Anterior cingulate cortex (tissue), 58 donors: ENCODE results near the gene HIVEP3.

ENCODE experiments used
- DNase-seq, 58 donors: peaks; one replicate each; lab custom pipeline; 2025; lab: John Stamatoyannopoulos, UW

Gene HIVEP3

DNA sequence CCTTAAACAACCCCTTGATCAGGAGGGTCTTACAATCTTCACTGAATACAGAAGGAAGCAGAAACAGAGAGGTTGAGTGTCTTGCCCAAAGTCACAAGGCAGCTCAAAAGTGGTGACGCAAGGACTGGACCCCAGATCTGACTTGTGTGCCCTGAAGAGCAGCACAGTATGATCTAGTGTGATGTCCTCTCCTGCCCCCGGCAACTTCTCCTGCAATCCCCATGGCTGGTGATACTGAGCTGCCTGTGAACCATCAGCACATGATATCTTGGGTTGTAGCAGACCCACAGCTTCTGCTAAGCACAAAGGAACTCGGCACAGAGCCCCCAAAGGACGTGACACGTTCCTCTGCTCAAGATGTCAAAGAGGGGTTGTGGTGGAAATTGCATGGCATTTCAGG is 383.0 kb downstream of the HIVEP3 start:
- no peak for DNase-seq

- DNase-seq, result no peak
These were observed 383.4 kb downstream of the HIVEP3 start for GRCh38 chr1:41535276-41535675.

- DNase-seq, result no peak
These were observed 384.3 kb downstream of the HIVEP3 start for GRCh38 chr1:41534181-41535076.

GRCh38 chr1:41533731-41534080 is 385.0 kb downstream of the HIVEP3 start:
- no peak for DNase-seq

GRCh38 chr1:41533016-41533730 is 385.5 kb downstream of the HIVEP3 start:
- DNase-seq, result no peak

DNA sequence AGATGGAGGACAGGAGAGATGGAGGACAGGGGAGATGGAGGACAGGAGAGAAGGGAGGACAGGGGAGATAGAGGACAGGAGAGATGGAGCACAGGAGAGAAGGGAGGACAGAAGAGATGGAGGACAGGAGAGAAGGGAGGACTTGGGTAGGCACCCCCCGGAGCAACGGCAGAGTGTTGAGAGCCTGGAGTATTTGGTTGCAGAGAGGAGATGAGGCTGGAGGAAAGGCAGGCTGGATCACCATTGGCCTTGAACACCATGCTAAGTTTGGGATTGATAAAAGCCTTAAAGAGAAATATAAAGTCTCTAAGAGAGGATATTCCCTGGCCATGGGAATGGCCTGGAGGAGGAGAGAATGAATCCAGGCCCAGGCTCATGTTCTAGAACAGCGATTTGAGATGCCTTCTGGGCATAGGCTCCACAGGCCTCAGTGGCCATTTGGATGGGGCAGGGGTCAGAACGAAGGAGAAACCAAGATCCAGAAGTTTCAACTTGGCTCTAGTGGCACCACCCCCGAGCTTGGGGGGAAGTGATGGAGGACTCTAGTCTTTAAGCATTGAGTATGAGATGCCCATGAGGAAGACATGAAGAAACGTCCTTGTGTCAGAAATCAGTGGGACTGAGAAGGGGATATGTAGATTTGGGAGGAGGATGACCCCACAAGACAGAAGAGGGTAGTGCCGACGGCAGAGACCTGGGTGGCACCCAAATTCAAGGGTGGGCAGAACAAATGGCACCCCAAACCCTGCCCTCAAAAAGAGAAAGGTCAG is 386.3 kb downstream of the HIVEP3 start:
- DNase-seq, result no peak

DNA sequence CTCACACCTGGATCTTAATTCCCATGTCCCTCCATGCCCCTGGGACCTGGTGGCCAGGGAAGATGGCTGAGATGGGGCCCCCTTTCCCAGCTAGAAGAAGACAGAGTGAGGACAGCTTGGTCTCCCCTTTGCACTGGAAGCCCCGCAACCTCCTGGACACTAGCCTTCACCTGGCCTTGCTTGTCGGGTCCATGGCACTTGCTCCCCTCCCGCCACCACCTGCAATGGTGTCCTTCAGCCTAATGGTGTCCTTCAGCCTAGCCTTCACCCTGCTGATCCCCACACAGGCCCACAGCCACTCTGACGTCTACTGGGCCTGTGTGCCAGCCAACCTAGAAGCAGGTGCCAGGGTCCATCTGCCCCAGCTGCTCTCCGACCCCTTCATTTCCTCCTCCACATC is 388.3 kb downstream of the HIVEP3 start:
- DNase-seq, result no peak

- no peak for DNase-seq
These were observed 388.9 kb downstream of the HIVEP3 start for GRCh38 chr1:41529621-41530395.

- DNase-seq, result no peak
These were observed 389.8 kb downstream of the HIVEP3 start for GRCh38 chr1:41528726-41529605.

DNA sequence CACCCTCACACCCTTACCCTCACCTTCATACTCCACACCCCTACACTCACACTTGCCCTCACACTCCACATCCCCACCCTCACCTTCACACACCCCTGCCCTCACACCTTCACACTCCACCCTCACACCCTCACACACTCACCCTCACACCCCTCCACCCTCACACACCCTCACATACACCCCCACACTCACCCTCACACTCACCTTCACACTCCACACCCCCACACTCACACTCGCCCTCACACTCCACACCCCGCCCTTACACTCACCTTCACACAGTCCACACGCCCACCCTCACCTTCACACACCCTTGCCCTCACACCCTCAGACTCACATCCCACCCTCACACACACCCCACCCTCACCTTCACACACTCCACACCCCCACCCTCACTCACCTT is 390.6 kb downstream of the HIVEP3 start:
- DNase-seq, result no peak

GRCh38 chr1:41526956-41527561 is 391.7 kb downstream of the HIVEP3 start:
- no peak for DNase-seq

DNA sequence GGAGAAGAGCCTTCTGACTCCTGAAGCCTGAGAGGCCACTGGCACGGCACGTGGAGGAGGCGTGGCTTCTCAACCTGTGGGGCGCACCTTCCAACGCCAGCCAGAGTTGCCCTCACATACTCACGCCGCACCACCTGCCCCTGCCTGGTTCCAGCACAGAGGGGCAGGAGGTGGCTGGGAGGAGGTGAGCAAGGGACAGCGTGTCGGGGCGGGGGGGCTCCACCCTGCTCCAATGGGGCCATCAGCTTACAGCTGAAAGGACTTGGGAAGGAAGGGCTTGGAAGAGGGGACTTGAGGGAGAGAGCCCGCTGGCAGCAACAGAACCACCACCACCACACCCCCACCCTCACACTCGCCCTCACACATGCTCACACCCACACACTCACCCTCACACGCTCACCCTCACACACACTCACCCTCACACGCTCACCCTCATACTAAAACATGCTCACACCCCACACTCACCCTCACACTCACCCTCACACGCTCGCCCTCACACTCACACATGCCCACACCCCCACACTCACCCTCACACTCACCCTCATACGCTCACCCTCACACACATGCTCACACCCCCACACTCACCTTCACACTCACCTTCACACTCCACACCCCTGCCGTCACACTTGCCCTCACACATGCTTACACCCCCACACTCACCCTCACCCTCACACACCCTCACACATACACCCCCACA is 392.7 kb downstream of the HIVEP3 start:
- DNase-seq, result peak in 1 of 58 donors; percentile 60

DNA sequence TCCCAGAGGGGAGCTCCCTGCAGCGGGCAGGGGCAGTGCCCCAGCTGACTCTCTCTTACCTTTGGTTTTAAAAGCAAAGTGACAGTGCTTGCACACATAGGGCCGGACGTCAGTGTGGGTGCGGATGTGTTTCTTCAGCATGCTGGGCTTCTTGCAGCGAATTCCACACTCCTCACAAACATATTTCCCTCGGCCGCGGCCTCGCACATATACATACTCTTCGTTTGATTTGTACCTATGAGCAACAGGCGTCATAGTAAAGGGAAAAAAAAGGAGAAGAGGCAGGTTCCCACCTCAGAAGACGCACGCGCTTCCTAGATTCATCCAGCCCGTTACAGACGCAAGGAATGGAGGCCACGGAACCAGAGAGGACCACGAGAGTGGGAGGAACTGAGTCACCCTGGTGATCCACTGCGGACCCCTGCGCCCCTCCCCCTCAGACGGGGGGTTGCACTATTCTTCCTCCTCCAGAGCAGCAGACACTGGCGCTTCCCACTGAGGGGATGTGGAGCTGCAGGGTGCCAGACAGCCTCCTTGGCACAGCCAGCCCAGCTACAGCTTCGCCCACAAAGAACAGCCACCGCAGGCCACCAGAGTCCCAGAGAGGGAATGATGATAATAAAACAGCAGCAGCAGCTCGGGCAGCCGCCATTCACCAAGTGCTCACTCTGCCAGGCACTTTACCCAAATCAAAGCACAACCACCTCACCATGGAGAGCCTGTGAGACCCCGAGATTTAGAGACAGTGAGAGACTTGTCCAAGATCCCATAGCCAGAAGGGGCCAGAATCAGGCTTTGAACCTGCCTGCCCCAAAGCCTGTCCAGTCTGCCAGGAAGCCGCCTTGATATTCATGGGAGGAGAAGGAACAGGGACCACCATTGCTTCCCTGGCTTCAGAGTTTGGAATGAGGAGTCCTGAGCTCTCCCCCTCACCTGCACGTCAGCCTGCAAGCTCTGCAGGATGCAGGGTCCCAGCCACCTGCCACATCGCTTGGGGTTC is 393.7 kb downstream of the HIVEP3 start:
- DNase-seq, result peak in 2 of 58 donors; percentile 7 to 13

- DNase-seq, result no peak
These were observed 394.6 kb downstream of the HIVEP3 start for GRCh38 chr1:41523949-41524675.

GRCh38 chr1:41523071-41523470 is 395.7 kb downstream of the HIVEP3 start:
- DNase-seq, result no peak

DNA sequence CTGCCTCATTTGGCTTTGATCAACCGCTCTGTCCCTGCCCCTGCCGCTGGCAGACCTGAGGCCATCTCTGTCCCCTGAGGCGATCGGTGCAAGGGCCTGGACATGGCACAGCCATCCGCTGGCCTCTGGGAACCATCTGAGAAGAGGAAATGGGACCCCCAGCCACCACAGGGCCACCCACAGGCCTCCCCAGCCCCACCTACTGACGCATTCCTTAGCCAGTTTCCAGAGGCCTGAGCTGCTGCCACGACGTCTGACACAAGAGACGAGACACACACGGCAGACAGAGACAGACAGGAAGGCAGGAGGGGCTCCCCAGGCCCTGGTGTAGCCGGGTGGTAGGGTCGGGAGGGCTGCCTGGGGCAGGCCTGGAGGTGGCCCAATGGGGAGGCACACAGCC is 397.0 kb downstream of the HIVEP3 start:
- no peak for DNase-seq
